ENCODE measurements around the gene OAT.

Gene OAT

DNA sequence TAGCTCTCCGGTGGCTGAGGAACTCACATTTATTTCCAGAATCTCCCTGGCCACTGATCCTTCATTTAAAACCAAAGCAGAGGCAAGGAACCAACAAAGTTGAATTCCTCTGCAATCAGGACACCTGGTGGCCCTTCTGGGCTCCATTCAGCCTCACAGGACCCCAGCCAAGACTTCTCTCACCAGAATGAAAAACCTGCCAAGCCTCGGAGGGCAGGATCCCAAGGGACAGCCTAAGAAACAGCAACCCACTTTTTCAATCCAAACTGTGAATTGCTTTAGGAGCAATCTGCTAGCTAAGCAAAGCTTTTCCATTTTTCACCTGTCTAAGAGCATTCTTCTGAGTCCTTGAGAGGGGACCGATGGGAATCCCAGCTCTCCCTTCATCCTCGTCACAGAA lies 34.6 kb downstream of the OAT start:
- TF ChIP-seq CTCF (conservative IDR thresholded peaks at IDR 0.05; ENCODE audit: low read depth, low read length), result peak; percentile 13
- no peak overlapping the region for H3K4me3 ChIP-seq (ENCODE audit: low read length)
- no peak for DNase-seq (ENCODE audit: low read depth)

DNA sequence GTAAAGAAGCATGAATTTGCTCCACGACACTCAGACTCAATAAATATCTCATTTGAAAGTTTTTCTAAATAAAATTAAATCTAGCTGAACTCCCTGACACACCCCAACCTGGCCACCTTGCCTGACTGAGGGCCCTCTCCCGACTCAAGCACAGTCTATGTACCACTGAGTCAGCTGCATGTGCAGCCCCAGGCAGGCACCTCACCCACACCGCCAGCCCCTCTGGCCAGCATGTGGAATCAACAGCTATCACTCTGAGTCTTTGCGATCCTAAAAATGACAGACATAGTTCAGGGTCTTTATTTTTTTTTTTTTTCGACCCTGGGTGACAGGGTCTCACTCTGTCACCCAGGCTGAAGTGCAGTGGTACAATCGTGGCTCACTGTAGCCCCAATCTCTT lies 35.2 kb downstream of the OAT start:
- TF ChIP-seq CTCF (conservative IDR thresholded peaks at IDR 0.05; ENCODE audit: low read depth, low read length), result no peak
- no peak for DNase-seq (ENCODE audit: low read depth)
- no peak overlapping the region for H3K4me3 ChIP-seq (ENCODE audit: low read length)

- no peak for DNase-seq (ENCODE audit: low read depth)
- no peak for TF ChIP-seq CTCF (conservative IDR thresholded peaks at IDR 0.05; ENCODE audit: low read depth, low read length)
- H3K4me3 ChIP-seq (ENCODE audit: low read length), result no peak overlapping the region
Measured at GRCh38 chr10:124381011-124381611, 37.6 kb downstream of the OAT start.

GRCh38 chr10:124380256-124380995 lies 38.3 kb downstream of the OAT start:
- H3K4me3 ChIP-seq (ENCODE audit: low read length), result no peak overlapping the region
- TF ChIP-seq CTCF (conservative IDR thresholded peaks at IDR 0.05; ENCODE audit: low read depth, low read length), result no peak
- no peak for DNase-seq (ENCODE audit: low read depth)

DNA sequence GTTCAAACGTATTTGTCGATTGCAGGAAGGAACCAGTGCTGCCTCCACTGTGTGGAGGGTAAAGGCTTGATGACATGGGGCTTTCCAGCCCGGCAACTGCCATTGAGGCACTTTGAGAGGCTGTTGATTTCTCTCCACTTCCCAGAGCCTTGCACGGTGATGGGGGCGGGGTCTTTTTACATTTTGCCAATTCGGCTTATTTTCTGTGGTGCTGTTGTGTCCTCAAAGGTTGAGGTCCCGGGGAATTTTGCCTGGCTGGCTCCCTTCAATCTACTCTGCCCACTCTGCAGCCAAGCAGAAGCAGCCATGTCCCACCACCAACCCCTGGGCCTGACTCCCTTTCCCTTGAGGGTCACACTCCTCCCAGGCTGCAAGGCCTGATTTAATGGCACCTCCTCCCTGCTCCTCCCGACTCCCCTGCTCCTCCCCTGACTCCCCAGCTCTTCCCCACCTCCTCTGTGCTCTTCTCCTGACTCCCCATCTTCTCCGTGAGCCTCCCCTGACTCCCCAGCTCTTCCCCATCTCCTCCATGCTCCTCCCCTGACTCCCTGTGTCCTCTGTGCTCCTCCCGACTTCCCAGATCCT lies 39.0 kb downstream of the OAT start:
- no peak overlapping the region for H3K4me3 ChIP-seq (ENCODE audit: low read length)
- TF ChIP-seq CTCF (conservative IDR thresholded peaks at IDR 0.05; ENCODE audit: low read depth, low read length), result no peak
- DNase-seq (ENCODE audit: low read depth), result no peak

DNA sequence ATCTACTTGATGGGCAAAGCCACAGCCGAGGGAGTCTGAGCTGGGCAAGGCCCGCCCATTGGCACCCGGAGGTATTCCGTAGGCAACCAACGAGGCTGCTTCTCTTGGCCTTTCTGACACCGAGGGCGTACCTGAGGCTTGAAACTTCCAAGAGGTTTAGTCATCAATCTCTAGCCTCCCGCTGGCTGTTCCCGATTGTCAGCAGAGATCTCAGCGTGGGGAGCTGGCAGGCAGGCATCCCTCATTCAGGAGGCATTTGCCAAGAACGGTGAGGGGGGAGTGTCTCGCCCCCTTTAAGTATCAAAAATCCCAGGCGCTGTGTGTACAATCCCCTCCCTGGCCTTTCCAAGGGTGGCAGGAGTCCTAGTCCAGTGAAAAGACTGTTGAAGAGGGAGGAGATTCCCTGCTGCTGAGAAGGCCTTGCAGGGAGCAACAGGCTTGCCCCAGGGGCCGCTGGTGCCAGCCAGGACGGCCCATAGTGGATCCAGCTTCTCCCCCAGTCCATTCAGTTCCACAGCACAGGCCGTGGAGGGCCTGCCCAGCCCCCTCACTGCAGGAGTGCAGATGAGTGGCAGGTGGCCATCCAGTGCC lies 39.7 kb downstream of the OAT start:
- TF ChIP-seq CTCF (conservative IDR thresholded peaks at IDR 0.05; ENCODE audit: low read depth, low read length), result no peak
- no peak for DNase-seq (ENCODE audit: low read depth)
- H3K4me3 ChIP-seq (ENCODE audit: low read length), result no peak overlapping the region
